Measurements from ENCODE around the gene FERD3L. TPM values are rescaled to one million over a fixed set of nuclear protein-coding genes. Genes with fewer than 3 reads are reported as not detected.
A peak's percentile ranks its signal among the peaks of the same experiment; 100 is the strongest.

FERD3L gene
- total and polyA plus RNA-seq, 5 donors from 2014 or later: not detected

- peaks cover 51% of the 10 kb centered on the region for H3K27me3 ChIP-seq (ENCODE audit: control insufficient read depth, insufficient read depth, low read length)
- H3K4me1 Mint-ChIP-seq: peaks cover 0 to 8% (median 3%) of the 10 kb centered on the region in 4 donors
- no peak for DNase-seq
Measured at GRCh38 chr7:19109000-19109946, 35.9 kb downstream of the FERD3L start.

GRCh38 chr7:19107356-19108146 is 37.7 kb downstream of the FERD3L start:
- Histone ChIP-seq H3K4me1 (ENCODE audit: control insufficient read depth, insufficient read depth, low read length, poor library complexity, severe bottlenecking) (no peaks in the 10 kb centered on the region), H3K27me3 (ENCODE audit: control insufficient read depth, insufficient read depth, low read length) (peaks cover 40% of the 10 kb centered on the region), H3K27ac (ENCODE audit: insufficient read depth, low read length, poor library complexity, severe bottlenecking) (no peak overlapping the region), H3K4me3 (ENCODE audit: low read depth, low read length) (no peak overlapping the region), H3K36me3 (ENCODE audit: control insufficient read depth, insufficient read depth, low read length) (no peaks in the 10 kb centered on the region), H3K9me3 (ENCODE audit: control insufficient read depth in 2 of 2, low read length in 2 of 2) (no peaks in the 10 kb centered on the region)
- Mint-ChIP-seq H3K27me3 (peaks cover 85% of the 10 kb centered on the region), H3K27ac (no peak overlapping the region), H3K4me1 (peaks cover 0 to 8% (median 3%) of the 10 kb centered on the region in 4 donors), H3K4me3 (no peak overlapping the region), H3K36me3 (peaks cover 5% of the 10 kb centered on the region), H3K9me3 (peaks cover 0 to 16% (median 5%) of the 10 kb centered on the region in 7 donors)
- no peak for ATAC-seq (ENCODE audit: low read depth in 2 of 2)
- no peak for DNase-seq

More at GRCh38 chr7:19109000-19109946, 35.9 kb downstream of the FERD3L start:
- ATAC-seq (ENCODE audit: low read depth in 2 of 2): no peak
- peaks cover 0 to 16% (median 5%) of the 10 kb centered on the region in 7 donors for H3K9me3 Mint-ChIP-seq
- H3K4me3 Mint-ChIP-seq: peak overlapping the region in 1 of 4 donors; percentile 50
- peaks cover 96% of the 10 kb centered on the region for H3K27me3 Mint-ChIP-seq
- no peak overlapping the region for H3K4me3 ChIP-seq (ENCODE audit: low read depth, low read length)
- peaks cover 5% of the 10 kb centered on the region for H3K36me3 Mint-ChIP-seq
- H3K9me3 ChIP-seq (ENCODE audit: control insufficient read depth in 2 of 2, low read length in 2 of 2): no peaks in the 10 kb centered on the region
- H3K27ac ChIP-seq (ENCODE audit: insufficient read depth, low read length, poor library complexity, severe bottlenecking): no peak overlapping the region
- no peaks in the 10 kb centered on the region for H3K36me3 ChIP-seq (ENCODE audit: control insufficient read depth, insufficient read depth, low read length)
- no peaks in the 10 kb centered on the region for H3K4me1 ChIP-seq (ENCODE audit: control insufficient read depth, insufficient read depth, low read length, poor library complexity, severe bottlenecking)
- no peak overlapping the region for H3K27ac Mint-ChIP-seq

- Mint-ChIP-seq H3K27ac (no peak overlapping the region), H3K9me3 (peaks cover 0 to 16% (median 5%) of the 10 kb centered on the region in 7 donors), H3K4me1 (peaks cover 0 to 8% (median 3%) of the 10 kb centered on the region in 4 donors), H3K27me3 (peaks cover 80% of the 10 kb centered on the region), H3K4me3 (no peak overlapping the region), H3K36me3 (peaks cover 5% of the 10 kb centered on the region)
- Histone ChIP-seq H3K27me3 (ENCODE audit: control insufficient read depth, insufficient read depth, low read length) (peaks cover 40% of the 10 kb centered on the region), H3K27ac (ENCODE audit: insufficient read depth, low read length, poor library complexity, severe bottlenecking) (no peak overlapping the region), H3K4me3 (ENCODE audit: low read depth, low read length) (no peak overlapping the region), H3K36me3 (ENCODE audit: control insufficient read depth, insufficient read depth, low read length) (no peaks in the 10 kb centered on the region), H3K9me3 (ENCODE audit: control insufficient read depth in 2 of 2, low read length in 2 of 2) (no peaks in the 10 kb centered on the region), H3K4me1 (ENCODE audit: control insufficient read depth, insufficient read depth, low read length, poor library complexity, severe bottlenecking) (no peaks in the 10 kb centered on the region)
- DNase-seq (no peak), ATAC-seq (ENCODE audit: low read depth in 2 of 2) (no peak)
Measured at GRCh38 chr7:19107081-19107355, 38.2 kb downstream of the FERD3L start.

GRCh38 chr7:19106241-19107080 is 38.8 kb downstream of the FERD3L start:
- Histone ChIP-seq H3K4me1 (ENCODE audit: control insufficient read depth, insufficient read depth, low read length, poor library complexity, severe bottlenecking) (no peaks in the 10 kb centered on the region), H3K27me3 (ENCODE audit: control insufficient read depth, insufficient read depth, low read length) (peaks cover 36% of the 10 kb centered on the region), H3K9me3 (ENCODE audit: control insufficient read depth in 2 of 2, low read length in 2 of 2) (no peaks in the 10 kb centered on the region), H3K27ac (ENCODE audit: insufficient read depth, low read length, poor library complexity, severe bottlenecking) (no peak overlapping the region), H3K36me3 (ENCODE audit: control insufficient read depth, insufficient read depth, low read length) (no peaks in the 10 kb centered on the region), H3K4me3 (ENCODE audit: low read depth, low read length) (no peak overlapping the region)
- peaks cover 5% of the 10 kb centered on the region for H3K36me3 Mint-ChIP-seq
- ATAC-seq (ENCODE audit: low read depth in 2 of 2): no peak
- no peak overlapping the region for H3K27ac Mint-ChIP-seq
- DNase-seq: no peak
- H3K9me3 Mint-ChIP-seq: peaks cover 0 to 13% (median 5%) of the 10 kb centered on the region in 7 donors
- H3K27me3 Mint-ChIP-seq: peaks cover 74% of the 10 kb centered on the region
- no peak overlapping the region for H3K4me3 Mint-ChIP-seq
- peaks cover 0 to 8% (median 3%) of the 10 kb centered on the region in 4 donors for H3K4me1 Mint-ChIP-seq

GRCh38 chr7:19105546-19105945 is 39.7 kb downstream of the FERD3L start:
- Mint-ChIP-seq H3K4me3 (no peak overlapping the region), H3K36me3 (peaks cover 5% of the 10 kb centered on the region), H3K27ac (no peak overlapping the region), H3K4me1 (peaks cover 0 to 8% (median 3%) of the 10 kb centered on the region in 4 donors), H3K27me3 (peaks cover 65% of the 10 kb centered on the region), H3K9me3 (peaks cover 0 to 13% (median 5%) of the 10 kb centered on the region in 7 donors)
- Histone ChIP-seq H3K36me3 (ENCODE audit: control insufficient read depth, insufficient read depth, low read length) (no peaks in the 10 kb centered on the region), H3K4me1 (ENCODE audit: control insufficient read depth, insufficient read depth, low read length, poor library complexity, severe bottlenecking) (no peaks in the 10 kb centered on the region), H3K27ac (ENCODE audit: insufficient read depth, low read length, poor library complexity, severe bottlenecking) (no peak overlapping the region), H3K4me3 (ENCODE audit: low read depth, low read length) (no peak overlapping the region), H3K9me3 (ENCODE audit: control insufficient read depth in 2 of 2, low read length in 2 of 2) (no peaks in the 10 kb centered on the region), H3K27me3 (ENCODE audit: control insufficient read depth, insufficient read depth, low read length) (peaks cover 29% of the 10 kb centered on the region)
- DNase-seq: no peak
- ATAC-seq (ENCODE audit: low read depth in 2 of 2): no peak

- peaks cover 28% of the 10 kb centered on the region for H3K27me3 ChIP-seq (ENCODE audit: control insufficient read depth, insufficient read depth, low read length)
- H3K4me1 ChIP-seq (ENCODE audit: control insufficient read depth, insufficient read depth, low read length, poor library complexity, severe bottlenecking): no peaks in the 10 kb centered on the region
- H3K9me3 Mint-ChIP-seq: peaks cover 0 to 8% (median 3%) of the 10 kb centered on the region in 7 donors
- no peak overlapping the region for H3K4me3 ChIP-seq (ENCODE audit: low read depth, low read length)
- H3K27ac Mint-ChIP-seq: no peak overlapping the region
- H3K4me1 Mint-ChIP-seq: peaks cover 0 to 8% (median 3%) of the 10 kb centered on the region in 4 donors
- H3K36me3 ChIP-seq (ENCODE audit: control insufficient read depth, insufficient read depth, low read length): no peaks in the 10 kb centered on the region
- H3K4me3 Mint-ChIP-seq: no peak overlapping the region
- H3K9me3 ChIP-seq (ENCODE audit: control insufficient read depth in 2 of 2, low read length in 2 of 2): no peaks in the 10 kb centered on the region
- H3K36me3 Mint-ChIP-seq: no peaks in the 10 kb centered on the region
- H3K27ac ChIP-seq (ENCODE audit: insufficient read depth, low read length, poor library complexity, severe bottlenecking): no peak overlapping the region
- DNase-seq: no peak
- no peak for ATAC-seq (ENCODE audit: low read depth in 2 of 2)
- H3K27me3 Mint-ChIP-seq: peaks cover 59% of the 10 kb centered on the region
Measured at GRCh38 chr7:19104811-19105210, 40.4 kb downstream of the FERD3L start.

- Histone ChIP-seq H3K4me1 (ENCODE audit: control insufficient read depth, insufficient read depth, low read length, poor library complexity, severe bottlenecking) (no peaks in the 10 kb centered on the region), H3K36me3 (ENCODE audit: control insufficient read depth, insufficient read depth, low read length) (no peaks in the 10 kb centered on the region), H3K27me3 (ENCODE audit: control insufficient read depth, insufficient read depth, low read length) (peaks cover 16% of the 10 kb centered on the region), H3K27ac (ENCODE audit: insufficient read depth, low read length, poor library complexity, severe bottlenecking) (no peak overlapping the region), H3K9me3 (ENCODE audit: control insufficient read depth in 2 of 2, low read length in 2 of 2) (no peaks in the 10 kb centered on the region), H3K4me3 (ENCODE audit: low read depth, low read length) (no peak overlapping the region)
- Mint-ChIP-seq H3K9me3 (peaks cover 0 to 4% (median 0%) of the 10 kb centered on the region in 7 donors), H3K27ac (no peak overlapping the region), H3K4me3 (no peak overlapping the region), H3K36me3 (no peaks in the 10 kb centered on the region), H3K27me3 (peaks cover 42% of the 10 kb centered on the region), H3K4me1 (peaks cover 0 to 8% (median 3%) of the 10 kb centered on the region in 4 donors)
- ATAC-seq (ENCODE audit: low read depth in 2 of 2) (no peak), DNase-seq (no peak)
Measured at GRCh38 chr7:19102884-19103283, 42.3 kb downstream of the FERD3L start.
